ENCODE measurements around the gene TLR10. TPM values are rescaled to one million over a fixed set of nuclear protein-coding genes. Genes with fewer than 3 reads are reported as not detected.

The TLR10 gene
- total RNA-seq, 1 donor from 2014 or later, result not detected

- Mint-ChIP-seq H3K9me3 (no peaks in the 10 kb centered on the region), H3K36me3 (ENCODE audit: low read depth) (no peaks in the 10 kb centered on the region), H3K27ac (ENCODE audit: unreplicated experiment) (no peak overlapping the region), H3K4me1 (peaks cover 3% of the 10 kb centered on the region), H3K4me3 (no peak overlapping the region), H3K27me3 (ENCODE audit: low read depth) (no peaks in the 10 kb centered on the region)
- no peak for TF ChIP-seq CTCF (conservative IDR thresholded peaks at IDR 0.05)
- no peak for DNase-seq (ENCODE audit: low read depth, low spot score)
Observed at GRCh38 chr4:38785041-38785790, 2.4 kb upstream of the TLR10 start.

DNA sequence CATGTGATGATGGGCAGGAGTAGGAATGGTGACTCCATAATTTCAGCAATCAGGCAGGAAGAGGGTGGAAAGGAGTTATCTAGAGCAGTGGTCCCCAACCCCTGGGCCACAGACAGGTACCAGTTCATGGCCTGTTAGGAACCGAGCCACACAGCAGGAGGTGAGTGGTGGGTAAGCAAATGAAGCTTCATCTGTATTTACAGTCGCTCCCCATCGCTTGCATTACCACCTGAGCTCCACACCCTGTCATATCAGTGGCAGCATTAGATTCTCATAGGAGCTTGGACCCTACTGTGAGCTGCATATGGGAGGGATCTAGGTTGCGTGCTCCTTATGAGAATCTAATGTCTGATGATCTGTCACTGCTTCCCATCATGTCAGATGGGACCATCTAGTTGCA, 1.4 kb upstream of the TLR10 start:
- Mint-ChIP-seq H3K27ac (ENCODE audit: unreplicated experiment) (no peak overlapping the region), H3K4me1 (peaks cover 3% of the 10 kb centered on the region), H3K4me3 (no peak overlapping the region), H3K36me3 (ENCODE audit: low read depth) (no peaks in the 10 kb centered on the region), H3K27me3 (ENCODE audit: low read depth) (no peaks in the 10 kb centered on the region), H3K9me3 (no peaks in the 10 kb centered on the region)
- no peak for DNase-seq (ENCODE audit: low read depth, low spot score)
- TF ChIP-seq CTCF (conservative IDR thresholded peaks at IDR 0.05), result no peak

DNA sequence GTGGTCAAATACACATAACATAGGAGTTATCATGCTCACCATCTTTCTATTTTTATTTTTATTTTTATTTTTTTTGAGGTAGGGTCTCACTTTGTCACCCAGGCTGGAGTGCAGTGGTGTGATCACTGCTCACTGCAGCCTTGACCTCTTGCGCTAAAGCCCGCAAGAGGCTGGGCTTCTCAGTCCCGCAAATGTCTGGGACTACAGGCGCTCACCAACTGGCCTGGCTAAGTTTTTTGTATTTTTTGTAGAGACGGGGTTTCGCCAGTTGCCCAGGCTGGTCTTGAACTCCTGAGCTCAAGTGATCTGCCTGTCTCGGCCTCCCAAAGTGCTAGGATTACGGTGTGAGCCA, 295 bp upstream of the TLR10 start:
- DNase-seq (ENCODE audit: low read depth, low spot score), result no peak
- Mint-ChIP-seq H3K4me1 (peaks cover 3% of the 10 kb centered on the region), H3K27me3 (ENCODE audit: low read depth) (no peaks in the 10 kb centered on the region), H3K4me3 (no peak overlapping the region), H3K27ac (ENCODE audit: unreplicated experiment) (no peak overlapping the region), H3K36me3 (ENCODE audit: low read depth) (no peaks in the 10 kb centered on the region), H3K9me3 (no peaks in the 10 kb centered on the region)
- peak; percentile 18 for TF ChIP-seq CTCF (conservative IDR thresholded peaks at IDR 0.05)

- no peaks in the 10 kb centered on the region for H3K27me3 Mint-ChIP-seq (ENCODE audit: low read depth)
- no peak for TF ChIP-seq CTCF (conservative IDR thresholded peaks at IDR 0.05)
Observed at GRCh38 chr4:38781854-38782261, 932 bp downstream of the TLR10 start.

DNA sequence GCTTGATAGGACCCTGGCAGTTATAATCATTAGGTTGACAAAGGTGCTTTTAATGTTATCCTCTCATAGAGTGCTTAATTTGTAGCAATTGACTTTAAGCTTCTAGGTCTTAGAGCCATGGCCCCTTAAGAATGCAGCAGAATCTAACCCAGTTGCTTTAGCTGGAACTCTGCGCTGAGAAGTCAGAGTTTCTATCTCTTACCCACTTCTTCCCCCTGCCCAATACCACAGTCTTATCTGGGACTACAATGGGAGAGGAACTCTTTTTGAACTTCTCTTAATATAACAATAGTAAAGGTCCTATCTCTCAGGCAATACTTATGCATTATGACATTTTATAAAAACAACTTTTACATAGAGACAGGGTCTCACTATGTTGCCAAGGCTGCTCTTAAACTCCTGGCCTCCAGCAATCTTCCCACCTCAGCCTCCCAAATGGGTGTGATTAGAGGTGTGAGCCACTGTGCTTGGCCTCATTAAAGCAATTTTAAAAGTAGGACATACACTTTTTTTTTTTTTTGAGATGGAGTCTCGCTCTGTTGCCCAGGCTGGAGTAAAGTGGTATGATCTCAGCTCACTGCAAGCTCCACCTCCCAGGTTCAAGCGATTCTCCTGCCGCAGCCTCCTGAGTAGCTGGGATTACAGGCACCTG, 1.8 kb downstream of the TLR10 start:
- H3K4me1 Mint-ChIP-seq, result peaks cover 3% of the 10 kb centered on the region
- no peaks in the 10 kb centered on the region for H3K36me3 Mint-ChIP-seq (ENCODE audit: low read depth)
- H3K27ac Mint-ChIP-seq (ENCODE audit: unreplicated experiment), result no peak overlapping the region
- no peaks in the 10 kb centered on the region for H3K27me3 Mint-ChIP-seq (ENCODE audit: low read depth)
- H3K4me3 Mint-ChIP-seq, result no peak overlapping the region
- no peak for DNase-seq (ENCODE audit: low read depth, low spot score)
- no peaks in the 10 kb centered on the region for H3K9me3 Mint-ChIP-seq
- no peak for TF ChIP-seq CTCF (conservative IDR thresholded peaks at IDR 0.05)

More at GRCh38 chr4:38781854-38782261, 932 bp downstream of the TLR10 start:
- H3K4me3 Mint-ChIP-seq, result no peak overlapping the region
- H3K27ac Mint-ChIP-seq (ENCODE audit: unreplicated experiment), result no peak overlapping the region
- H3K9me3 Mint-ChIP-seq, result no peaks in the 10 kb centered on the region
- H3K36me3 Mint-ChIP-seq (ENCODE audit: low read depth), result no peaks in the 10 kb centered on the region
- peaks cover 3% of the 10 kb centered on the region for H3K4me1 Mint-ChIP-seq
- DNase-seq (ENCODE audit: low read depth, low spot score), result no peak
